Measurements from ENCODE around the gene RNU5B-1. TPM values are rescaled to one million over a fixed set of nuclear protein-coding genes. Genes with fewer than 3 reads are reported as not detected.

RNU5B-1 gene
- total and polyA plus RNA-seq, 10 donors: 24.2 to 62.3 (median 32.6) TPM; not detected in 6

DNA sequence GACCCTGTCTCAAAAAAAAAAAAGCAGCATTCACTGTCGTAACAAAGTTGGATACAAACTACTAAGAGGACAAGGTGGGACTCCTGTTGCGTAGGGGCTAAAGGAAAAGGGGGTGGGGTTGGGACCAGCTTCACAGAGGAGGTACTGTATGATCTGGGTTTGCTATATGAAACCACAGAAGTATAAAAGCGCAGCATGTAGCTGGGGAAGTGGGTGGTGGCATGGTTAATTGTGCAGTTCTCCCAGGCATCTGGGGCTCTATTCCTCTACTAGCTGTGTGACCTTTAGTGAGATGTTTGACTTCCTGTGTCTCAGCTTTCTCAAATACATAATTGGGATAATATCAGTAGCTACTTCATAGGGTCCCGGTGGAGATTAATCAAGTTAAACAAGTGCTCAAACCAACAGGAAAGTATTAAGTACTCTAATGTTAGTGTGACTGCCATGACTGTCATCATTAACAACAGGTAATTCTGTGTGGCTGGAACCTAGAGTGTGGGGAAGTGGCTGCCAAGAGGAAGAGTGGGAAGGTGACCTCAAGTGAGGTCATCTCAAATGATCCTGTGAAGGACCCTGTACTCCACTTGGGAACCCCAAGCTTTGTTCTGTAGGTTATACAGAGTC is 29.3 kb upstream of the RNU5B-1 start:
- H3K4me3 ChIP-seq: no peak overlapping the region
- peaks cover 0 to 20% (median 2%) of the 10 kb centered on the region in 6 donors for H3K4me1 ChIP-seq
- no peaks in the 10 kb centered on the region for H3K9me3 ChIP-seq
- no peaks in the 10 kb centered on the region for H3K27me3 ChIP-seq (replicated peaks in 1 of 7)
- H3K36me3 ChIP-seq: peaks cover 0 to 15% (median 3%) of the 10 kb centered on the region in 6 donors
- 55 to 73% (median 69%) methylated on average over 4 of the region's 4 CpGs for WGBS, 5 donors
- no peak overlapping the region for H3K27ac ChIP-seq
- TF ChIP-seq, protein P1, sequence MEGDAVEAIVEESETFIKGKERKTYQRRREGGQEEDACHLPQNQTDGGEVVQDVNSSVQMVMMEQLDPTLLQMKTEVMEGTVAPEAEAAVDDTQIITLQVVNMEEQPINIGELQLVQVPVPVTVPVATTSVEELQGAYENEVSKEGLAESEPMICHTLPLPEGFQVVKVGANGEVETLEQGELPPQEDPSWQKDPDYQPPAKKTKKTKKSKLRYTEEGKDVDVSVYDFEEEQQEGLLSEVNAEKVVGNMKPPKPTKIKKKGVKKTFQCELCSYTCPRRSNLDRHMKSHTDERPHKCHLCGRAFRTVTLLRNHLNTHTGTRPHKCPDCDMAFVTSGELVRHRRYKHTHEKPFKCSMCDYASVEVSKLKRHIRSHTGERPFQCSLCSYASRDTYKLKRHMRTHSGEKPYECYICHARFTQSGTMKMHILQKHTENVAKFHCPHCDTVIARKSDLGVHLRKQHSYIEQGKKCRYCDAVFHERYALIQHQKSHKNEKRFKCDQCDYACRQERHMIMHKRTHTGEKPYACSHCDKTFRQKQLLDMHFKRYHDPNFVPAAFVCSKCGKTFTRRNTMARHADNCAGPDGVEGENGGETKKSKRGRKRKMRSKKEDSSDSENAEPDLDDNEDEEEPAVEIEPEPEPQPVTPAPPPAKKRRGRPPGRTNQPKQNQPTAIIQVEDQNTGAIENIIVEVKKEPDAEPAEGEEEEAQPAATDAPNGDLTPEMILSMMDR (IDR thresholded peaks at IDR 0.05 in 8 of 11, conservative IDR thresholded peaks at IDR 0.05 in 3 of 11): no peak
- TF ChIP-seq POLR2A (IDR thresholded peaks at IDR 0.05) (no peak), POLR2AphosphoS5 (IDR thresholded peaks at IDR 0.05) (no peak)
- no peak for DNase-seq
- intact Hi-C loops (cut with DNase I; ENCODE audit: low total_unique reads): loop anchor here (10.0 kb wide), 1 partner anchor 220 kb away; no protein-coding TSS in a partner anchor

DNA sequence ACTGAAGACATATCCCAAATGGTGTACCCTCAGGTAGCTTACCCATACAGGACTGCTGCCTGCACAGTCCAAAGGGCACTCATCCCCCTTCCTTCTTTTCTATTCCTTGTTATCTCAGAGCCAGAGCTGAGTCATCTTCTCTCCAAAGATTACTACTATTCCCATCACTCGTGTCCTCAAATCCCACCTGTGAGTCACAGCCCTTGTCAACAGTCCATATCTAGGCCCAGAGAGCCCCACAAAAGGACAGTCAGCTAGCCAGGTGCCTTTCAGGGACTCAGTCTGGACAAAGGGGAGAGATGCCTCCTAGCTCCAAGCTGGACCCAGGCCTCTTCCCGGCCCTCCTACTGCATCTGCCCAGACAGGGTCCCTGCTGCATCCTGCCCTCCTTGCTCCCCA is 28.8 kb upstream of the RNU5B-1 start:
- no peak for DNase-seq
- H3K27ac ChIP-seq: no peak overlapping the region
- H3K4me3 ChIP-seq: no peak overlapping the region
- no peaks in the 10 kb centered on the region for H3K9me3 ChIP-seq
- TF ChIP-seq POLR2A (IDR thresholded peaks at IDR 0.05) (no peak), POLR2AphosphoS5 (IDR thresholded peaks at IDR 0.05) (no peak)
- TF ChIP-seq, protein P1 (IDR thresholded peaks at IDR 0.05 in 8 of 11, conservative IDR thresholded peaks at IDR 0.05 in 3 of 11): no peak
- H3K36me3 ChIP-seq: peaks cover 0 to 10% (median 0%) of the 10 kb centered on the region in 6 donors
- whole genome bisulfite sequencing, 5 donors: 86 to 95% (median 88%) methylated on average over 2 of the region's 2 CpGs
- intact Hi-C loops (cut with DNase I; ENCODE audit: low total_unique reads): loop anchor here (10.0 kb wide), 1 partner anchor 221 kb away; no protein-coding TSS in a partner anchor
- H3K27me3 ChIP-seq (replicated peaks in 1 of 7): no peaks in the 10 kb centered on the region
- H3K4me1 ChIP-seq: peaks cover 0 to 20% (median 2%) of the 10 kb centered on the region in 6 donors

DNA sequence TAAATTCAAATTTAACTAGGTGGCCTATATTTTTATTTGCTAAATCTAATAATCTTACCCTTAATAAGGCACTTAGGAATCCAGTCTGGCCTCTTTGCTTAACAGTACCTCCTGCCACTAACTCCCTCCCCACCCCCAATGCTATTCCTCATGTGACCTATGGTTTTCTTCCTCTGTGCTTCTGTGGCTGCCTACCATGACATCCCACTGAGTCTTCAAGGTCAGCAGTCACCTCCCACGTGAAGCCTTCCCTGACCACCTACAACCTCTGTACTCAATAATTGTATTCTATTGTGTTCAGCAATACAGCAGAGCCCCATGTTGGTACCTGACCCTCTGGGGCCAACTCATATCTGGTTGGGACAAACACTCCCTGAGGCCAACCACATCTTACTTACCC is 27.5 kb upstream of the RNU5B-1 start:
- H3K4me1 ChIP-seq: peaks cover 0 to 13% (median 0%) of the 10 kb centered on the region in 6 donors
- no peak overlapping the region for H3K4me3 ChIP-seq
- no peaks in the 10 kb centered on the region for H3K9me3 ChIP-seq
- DNase-seq: no peak
- intact Hi-C loops (cut with DNase I; ENCODE audit: low total_unique reads): loop anchor here (10.0 kb wide), 1 partner anchor 222 kb away; no protein-coding TSS in a partner anchor
- no peaks in the 10 kb centered on the region for H3K27me3 ChIP-seq (replicated peaks in 1 of 7)
- no peak overlapping the region for H3K27ac ChIP-seq
- WGBS, 5 donors: 57 to 93% (median 76%) methylated on average over 1 of the region's 1 CpG
- peaks cover 0 to 7% (median 0%) of the 10 kb centered on the region in 6 donors for H3K36me3 ChIP-seq
- no peak for TF ChIP-seq POLR2AphosphoS5 (IDR thresholded peaks at IDR 0.05)
- TF ChIP-seq, protein P1 (IDR thresholded peaks at IDR 0.05 in 8 of 11, conservative IDR thresholded peaks at IDR 0.05 in 3 of 11): no peak
- TF ChIP-seq POLR2A (IDR thresholded peaks at IDR 0.05): no peak

DNA sequence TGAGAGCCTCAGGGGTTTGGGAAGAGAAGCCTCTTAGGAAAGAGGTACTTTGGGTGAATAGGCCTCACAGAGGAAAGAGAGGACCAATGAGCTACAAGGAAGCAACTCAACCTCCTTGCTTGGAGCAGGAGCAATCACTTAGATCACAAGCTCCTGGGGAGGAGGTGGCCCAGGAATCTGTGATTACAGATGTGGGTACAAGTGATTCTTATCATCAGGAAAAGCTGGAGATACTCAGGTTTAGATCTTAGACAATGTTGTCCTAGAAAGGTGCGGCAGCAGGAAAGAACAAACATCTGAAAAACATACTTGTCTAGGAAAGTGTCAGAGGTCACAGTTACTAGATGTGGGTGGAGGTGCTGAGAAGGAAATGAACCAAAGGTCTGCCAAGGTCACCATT is 26.0 kb upstream of the RNU5B-1 start:
- no peak overlapping the region for H3K27ac ChIP-seq
- TF ChIP-seq, protein P1 (IDR thresholded peaks at IDR 0.05 in 8 of 11, conservative IDR thresholded peaks at IDR 0.05 in 3 of 11): no peak
- TF ChIP-seq POLR2AphosphoS5 (IDR thresholded peaks at IDR 0.05) (no peak), POLR2A (IDR thresholded peaks at IDR 0.05) (no peak)
- 59 to 78% (median 69%) methylated on average over 1 of the region's 1 CpG for WGBS, 5 donors
- H3K27me3 ChIP-seq (replicated peaks in 1 of 7): no peaks in the 10 kb centered on the region
- intact Hi-C loops (cut with DNase I; ENCODE audit: low total_unique reads): loop anchor here (10.0 kb wide), 1 partner anchor 224 kb away; no protein-coding TSS in a partner anchor
- H3K4me1 ChIP-seq: peaks cover 0 to 24% (median 0%) of the 10 kb centered on the region in 6 donors
- H3K9me3 ChIP-seq: no peaks in the 10 kb centered on the region
- H3K4me3 ChIP-seq: no peak overlapping the region
- no peak for DNase-seq
- peaks cover 0 to 7% (median 0%) of the 10 kb centered on the region in 6 donors for H3K36me3 ChIP-seq

All from spleen (tissue), 11 donors.